CD14-positive monocyte (primary cell): ENCODE results near the gene FGF19. TPM values are rescaled to one million over a fixed set of nuclear protein-coding genes. Genes with fewer than 3 reads are reported as not detected.

Experiments used
- DNase-seq, 3 donors: peaks; one replicate each; pipeline ENCODE4 v3.0.0-alpha.2; 2011 to 2022
- H2AFZ ChIP-seq: 2 replicates; pipeline ENCODE4 v1.6.0; 2012; ENCODE audit warnings: mild to moderate bottlenecking, low read depth, low read length, inconsistent platforms; ENCODE audit not compliant: insufficient read depth, poor library complexity, severe bottlenecking
- H3K27ac ChIP-seq, 2 donors: 1 replicate in 1 of 2; 2 replicates in 1 of 2; pipeline ENCODE4 v1.5.1; 2012 to 2013; ENCODE audit warnings: low read length in 2 of 2, control low read depth in 1 of 2, inconsistent platforms in 1 of 2, low read depth in 1 of 2, mild to moderate bottlenecking in 1 of 2
- H3K27me3 ChIP-seq, 2 donors: one replicate each; pipeline versions ENCODE4 v1.6.0 to v1.6.1; 2011 to 2013; ENCODE audit warnings: low read length in 2 of 2; ENCODE audit not compliant: control insufficient read depth in 2 of 2, insufficient read depth in 2 of 2
- H3K36me3 ChIP-seq, 2 donors: replicated peaks in 1 of 2; 1 replicate in 1 of 2; 2 replicates in 1 of 2; pipeline versions ENCODE4 v1.5.1 to v1.6.1; 2012 to 2013; ENCODE audit warnings: low read length in 2 of 2, control low read depth in 1 of 2, inconsistent platforms in 1 of 2, mild to moderate bottlenecking in 1 of 2; ENCODE audit not compliant: insufficient read depth in 2 of 2, control insufficient read depth in 1 of 2
- H3K4me1 ChIP-seq, 2 donors: 1 replicate in 1 of 2; 2 replicates in 1 of 2; pipeline versions ENCODE4 v1.5.1 to v1.6.1; 2012 to 2013; ENCODE audit warnings: low read length in 2 of 2, control low read depth in 1 of 2, inconsistent platforms in 1 of 2, mild to moderate bottlenecking in 1 of 2, moderate library complexity in 1 of 2; ENCODE audit not compliant: insufficient read depth in 2 of 2, control insufficient read depth in 1 of 2
- H3K4me2 ChIP-seq: replicated peaks from 2 replicates; pipeline ENCODE3; 2012; ENCODE audit warnings: low read length, moderate library complexity, mild to moderate bottlenecking; ENCODE audit not compliant: poor library complexity, severe bottlenecking; ENCODE audit errors: extremely low read depth
- H3K4me3 ChIP-seq, 3 experiments: fragments of 200-600 bp in 1 of 3; sonication (generic) in 1 of 3; replicated peaks in 1 of 3; 1 replicate in 2 of 3; 2 replicates in 1 of 3; pipeline ENCODE4 v1.5.1; 2011 to 2013; ENCODE audit warnings: low read length in 3 of 3, mild to moderate bottlenecking in 3 of 3, control low read depth in 2 of 3, low read depth in 2 of 3, inconsistent platforms in 1 of 3, moderate library complexity in 1 of 3
- H3K79me2 ChIP-seq: 2 replicates; pipeline ENCODE4 v1.6.0; 2012; ENCODE audit warnings: mild to moderate bottlenecking, control low read depth, inconsistent platforms, low read length, moderate library complexity; ENCODE audit not compliant: insufficient read depth
- H3K9ac ChIP-seq: 2 replicates; pipeline ENCODE4 v1.6.0; 2017; ENCODE audit warnings: low read length, mild to moderate bottlenecking; ENCODE audit not compliant: insufficient read depth, poor library complexity, severe bottlenecking
- H3K9me3 ChIP-seq, 2 donors: replicated peaks in 1 of 2; 1 replicate in 1 of 2; 2 replicates in 1 of 2; pipeline versions ENCODE4 v1.5.1 to v1.6.1; 2012 to 2013; ENCODE audit warnings: low read length in 2 of 2, control low read depth in 1 of 2; ENCODE audit not compliant: control insufficient read depth in 1 of 2, insufficient read depth in 1 of 2
- H4K20me1 ChIP-seq: 2 replicates; pipeline ENCODE4 v1.6.0; 2012; ENCODE audit warnings: mild to moderate bottlenecking, low read length, control low read depth, moderate library complexity; ENCODE audit not compliant: insufficient read depth
- H3K27ac Mint-ChIP-seq, 7 donors: one replicate each; pipeline ENCODE4 v1.8.0; 2020; ENCODE audit warnings: mild to moderate bottlenecking in 7 of 7, mixed read lengths in 7 of 7, moderate library complexity in 6 of 7, inconsistent platforms in 2 of 7
- H3K27me3 Mint-ChIP-seq, 3 donors: one replicate each; pipeline ENCODE4 v1.8.0; 2021 to 2022; ENCODE audit warnings: low read depth in 3 of 3, mild to moderate bottlenecking in 3 of 3, mixed read lengths in 3 of 3, moderate library complexity in 3 of 3, inconsistent platforms in 1 of 3
- H3K36me3 Mint-ChIP-seq, 2 donors: one replicate each; pipeline ENCODE4 v1.8.0; 2020; ENCODE audit warnings: mixed read lengths in 2 of 2, inconsistent platforms in 1 of 2, mild to moderate bottlenecking in 1 of 2
- H3K4me1 Mint-ChIP-seq: one replicate; pipeline ENCODE4 v1.8.0; 2020; ENCODE audit warnings: mild to moderate bottlenecking, mixed read lengths
- H3K4me3 Mint-ChIP-seq, 2 donors: one replicate each; pipeline ENCODE4 v1.8.0; 2020; ENCODE audit warnings: mild to moderate bottlenecking in 2 of 2, mixed read lengths in 2 of 2, moderate library complexity in 1 of 2
- H3K9me3 Mint-ChIP-seq, 7 donors: one replicate each; pipeline ENCODE4 v1.8.0; 2020 to 2022; ENCODE audit warnings: mixed read lengths in 7 of 7, mild to moderate bottlenecking in 6 of 7, moderate library complexity in 6 of 7, inconsistent platforms in 2 of 7
- WGBS: methylation state at CpG from one replicate; pipeline ENCODE4 v1.1.5; 2013; ENCODE audit warnings: missing lambda C conversion rate; ENCODE audit not compliant: insufficient coverage; 5-methylcytosine and 5-hydroxymethylcytosine counted together
- intact Hi-C, 2 donors: fragments of 100-400 bp; cut with micrococcal nuclease; formaldehyde crosslinking; loops; one replicate each; pipeline versions ENCODE4 v1.15.0 to v1.15.1; 2023
- polyA plus RNA-seq, 3 donors: library from polyadenylated mRNA; depleted of rRNA in 1 of 3; unstranded in 2 of 3; stranded (reverse) in 1 of 3; fragments of 300-500 nt in 2 of 3; fragments of >200 nt in 1 of 3; fragmentation: Illumina TruSeq in 2 of 3; gene quantifications; 1 replicate in 2 of 3; 2 replicates in 1 of 3; pipeline ENCODE4 v1.2.3, GENCODE V29; 2012 to 2021
- TF ChIP-seq, protein P1 (sequence below): fragments of 200-600 bp; IDR thresholded peaks from one replicate; pipeline ENCODE4 v1.8.0; 2022; ENCODE audit warnings: antibody characterized with exemption, mild to moderate bottlenecking

The FGF19 gene
- polyA plus RNA-seq, 3 donors, result not detected

- Histone ChIP-seq H3K27ac (no peak overlapping the region), H3K79me2 (no peaks in the 10 kb centered on the region), H3K9ac (no peak overlapping the region), H3K36me3 (peaks cover 28 to 45% of the 10 kb centered on the region in 2 donors), H2AFZ (no peak overlapping the region), H4K20me1 (peaks cover 14% of the 10 kb centered on the region), H3K27me3 (no peaks in the 10 kb centered on the region), H3K4me1 (no peaks in the 10 kb centered on the region), H3K9me3 (no peaks in the 10 kb centered on the region), H3K4me2 (no peak overlapping the region), H3K4me3 (no peak overlapping the region)
- H3K4me1 Mint-ChIP-seq, result peaks cover 8% of the 10 kb centered on the region
- TF ChIP-seq, protein P1, sequence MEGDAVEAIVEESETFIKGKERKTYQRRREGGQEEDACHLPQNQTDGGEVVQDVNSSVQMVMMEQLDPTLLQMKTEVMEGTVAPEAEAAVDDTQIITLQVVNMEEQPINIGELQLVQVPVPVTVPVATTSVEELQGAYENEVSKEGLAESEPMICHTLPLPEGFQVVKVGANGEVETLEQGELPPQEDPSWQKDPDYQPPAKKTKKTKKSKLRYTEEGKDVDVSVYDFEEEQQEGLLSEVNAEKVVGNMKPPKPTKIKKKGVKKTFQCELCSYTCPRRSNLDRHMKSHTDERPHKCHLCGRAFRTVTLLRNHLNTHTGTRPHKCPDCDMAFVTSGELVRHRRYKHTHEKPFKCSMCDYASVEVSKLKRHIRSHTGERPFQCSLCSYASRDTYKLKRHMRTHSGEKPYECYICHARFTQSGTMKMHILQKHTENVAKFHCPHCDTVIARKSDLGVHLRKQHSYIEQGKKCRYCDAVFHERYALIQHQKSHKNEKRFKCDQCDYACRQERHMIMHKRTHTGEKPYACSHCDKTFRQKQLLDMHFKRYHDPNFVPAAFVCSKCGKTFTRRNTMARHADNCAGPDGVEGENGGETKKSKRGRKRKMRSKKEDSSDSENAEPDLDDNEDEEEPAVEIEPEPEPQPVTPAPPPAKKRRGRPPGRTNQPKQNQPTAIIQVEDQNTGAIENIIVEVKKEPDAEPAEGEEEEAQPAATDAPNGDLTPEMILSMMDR, result no peak
- peaks cover 0 to 3% (median 2%) of the 10 kb centered on the region in 3 donors for H3K27me3 Mint-ChIP-seq
- peaks cover 47 to 48% of the 10 kb centered on the region in 2 donors for H3K36me3 Mint-ChIP-seq
- H3K4me3 Mint-ChIP-seq, result no peak overlapping the region
- intact Hi-C loops, result no loop called here
- peaks cover 0 to 2% (median 0%) of the 10 kb centered on the region in 7 donors for H3K9me3 Mint-ChIP-seq
- H3K27ac Mint-ChIP-seq, result no peak overlapping the region
- 93% methylated on average over 12 of the region's 13 CpGs for WGBS
- DNase-seq, result no peak
These were observed 41.0 kb downstream of the FGF19 start for GRCh38 chr11:69662806-69663205.

GRCh38 chr11:69662021-69662698 lies 41.7 kb downstream of the FGF19 start:
- H3K4me3 ChIP-seq, result no peak overlapping the region
- H3K79me2 ChIP-seq, result no peaks in the 10 kb centered on the region
- peaks cover 40 to 41% of the 10 kb centered on the region in 2 donors for H3K36me3 Mint-ChIP-seq
- H3K9me3 Mint-ChIP-seq, result no peaks in the 10 kb centered on the region
- peaks cover 0 to 3% (median 2%) of the 10 kb centered on the region in 3 donors for H3K27me3 Mint-ChIP-seq
- H3K4me1 Mint-ChIP-seq, result peaks cover 8% of the 10 kb centered on the region
- no peak overlapping the region for H3K4me3 Mint-ChIP-seq
- no peak overlapping the region for H3K27ac Mint-ChIP-seq
- H3K4me1 ChIP-seq, result no peaks in the 10 kb centered on the region
- intact Hi-C loops, result no loop called here
- H3K27me3 ChIP-seq, result no peaks in the 10 kb centered on the region
- no peak overlapping the region for H2AFZ ChIP-seq
- peak in 2 of 3 donors; percentile 17 to 53 for DNase-seq
- no peak overlapping the region for H3K4me2 ChIP-seq
- peaks cover 14% of the 10 kb centered on the region for H4K20me1 ChIP-seq
- TF ChIP-seq, protein P1, result no peak
- H3K27ac ChIP-seq, result no peak overlapping the region
- no peak overlapping the region for H3K9ac ChIP-seq
- peaks cover 22 to 39% of the 10 kb centered on the region in 2 donors for H3K36me3 ChIP-seq
- 23% methylated on average over 13 of the region's 16 CpGs for WGBS
- no peaks in the 10 kb centered on the region for H3K9me3 ChIP-seq
